Keratinocyte (primary cell): ENCODE data around the gene MYO7B. TPM values are rescaled to one million over a fixed set of nuclear protein-coding genes. Genes with fewer than 3 reads are reported as not detected.

Experiments used
- DNase-seq: peaks from one replicate; pipeline ENCODE4 v3.0.0-alpha.2; 2011; ENCODE audit warnings: low read depth, missing footprints, low spot score
- FAIRE-seq: peaks from 2 replicates; lab custom pipeline; 2011; peaks lifted over from hg19 to GRCh38; lab: Jason Lieb, UNC
- H2AFZ ChIP-seq: 2 replicates; pipeline ENCODE4 v1.6.0; 2012; ENCODE audit warnings: low read length, control low read depth, inconsistent platforms; ENCODE audit not compliant: control insufficient read depth
- H3K27ac ChIP-seq: 2 replicates; pipeline ENCODE4 v1.5.1; 2011; ENCODE audit warnings: low read length; ENCODE audit not compliant: control insufficient read depth, insufficient read depth
- H3K27me3 ChIP-seq: 3 replicates; pipeline ENCODE4 v1.6.0; 2011; ENCODE audit warnings: low read length; ENCODE audit not compliant: control insufficient read depth, insufficient read depth; ENCODE audit errors: extremely low read depth
- H3K36me3 ChIP-seq, 2 experiments: 2 replicates in 1 of 2; 3 replicates in 1 of 2; pipeline ENCODE4 v1.5.1; 2011; ENCODE audit warnings: low read length in 2 of 2, mild to moderate bottlenecking in 1 of 2; ENCODE audit not compliant: control insufficient read depth in 2 of 2, insufficient read depth in 2 of 2; ENCODE audit errors: extremely low read depth in 1 of 2
- H3K4me1 ChIP-seq: 3 replicates; pipeline ENCODE4 v1.5.1; 2011; ENCODE audit warnings: low read length; ENCODE audit not compliant: control insufficient read depth, insufficient read depth; ENCODE audit errors: extremely low read depth
- H3K4me2 ChIP-seq: 3 replicates; pipeline ENCODE4 v1.6.0; 2011; ENCODE audit warnings: low read depth, low read length; ENCODE audit not compliant: control insufficient read depth, insufficient read depth; ENCODE audit errors: extremely low read depth
- H3K4me3 ChIP-seq, 3 experiments: fragments of 200-600 bp in 1 of 3; sonication (generic) in 1 of 3; 2 replicates in 2 of 3; 3 replicates in 1 of 3; pipeline ENCODE4 v1.5.1; 2011 to 2016; ENCODE audit warnings: low read length in 3 of 3, mild to moderate bottlenecking in 3 of 3, control low read depth in 2 of 3, inconsistent platforms in 1 of 3, low read depth in 1 of 3, mixed read lengths in 1 of 3, mixed run types in 1 of 3, moderate library complexity in 1 of 3; ENCODE audit not compliant: control insufficient read depth in 2 of 3, insufficient read depth in 2 of 3; ENCODE audit errors: extremely low read depth in 1 of 3
- H3K79me2 ChIP-seq: 2 replicates; pipeline ENCODE4 v1.6.0; 2012; ENCODE audit warnings: low read length; ENCODE audit not compliant: control insufficient read depth, insufficient read depth
- H3K9ac ChIP-seq: 3 replicates; pipeline ENCODE4 v1.6.0; 2011; ENCODE audit warnings: low read length; ENCODE audit not compliant: control insufficient read depth, insufficient read depth; ENCODE audit errors: extremely low read depth
- H3K9me1 ChIP-seq: 3 replicates; pipeline ENCODE4 v1.6.0; 2011; ENCODE audit warnings: low read length; ENCODE audit not compliant: control insufficient read depth, insufficient read depth; ENCODE audit errors: extremely low read depth
- H3K9me3 ChIP-seq: 2 replicates; pipeline ENCODE4 v1.5.1; 2012; ENCODE audit warnings: low read depth, low read length; ENCODE audit not compliant: control insufficient read depth
- H4K20me1 ChIP-seq: 3 replicates; pipeline ENCODE4 v1.6.0; 2011; ENCODE audit warnings: low read length; ENCODE audit not compliant: control insufficient read depth, insufficient read depth; ENCODE audit errors: extremely low read depth
- EZH2 ChIP-seq: IDR thresholded peaks from one replicate; pipeline ENCODE4 v1.6.1; 2012; ENCODE audit warnings: inconsistent platforms, mild to moderate bottlenecking, low read length, moderate library complexity
- dilution Hi-C: fragments of 300-500 bp; cut with MboI; formaldehyde crosslinking; loops from one replicate; pipeline ENCODE4 v1.7.0; 2020; ENCODE audit warnings: low sequenced_read_pairs; ENCODE audit not compliant: extremely low pct_ligation_motif_present
- polyA plus RNA-seq, 5 experiments: library from polyadenylated mRNA; depleted of rRNA in 3 of 5; stranded (reverse) in 3 of 5; stranded (forward) in 1 of 5; unstranded in 1 of 5; fragments of >200 nt; gene quantifications; 1 replicate in 1 of 5; 2 replicates in 3 of 5; 3 replicates in 1 of 5; pipeline versions ENCODE4 v1.2.1 to v1.2.3, GENCODE V29; 2011 to 2012; ENCODE audit warnings: missing spikeins in 2 of 5, low read depth in 1 of 5, low replicate concordance in 1 of 5
- TF ChIP-seq, protein P1 (sequence below), 3 experiments: IDR thresholded peaks in 1 of 3; conservative IDR thresholded peaks in 1 of 3; optimal IDR thresholded peaks in 1 of 3; 2 replicates in 2 of 3; 3 replicates in 1 of 3; pipeline versions ENCODE3 to v1.5.1; 2011; ENCODE audit warnings: low read length in 3 of 3, mild to moderate bottlenecking in 3 of 3, moderate library complexity in 2 of 3, control low read depth in 1 of 3, inconsistent platforms in 1 of 3; ENCODE audit not compliant: insufficient read depth in 2 of 3; ENCODE audit errors: extremely low read depth in 1 of 3

The MYO7B gene
- polyA plus RNA-seq, 1 donor (not counting 4 experiments of a cell fraction or from before 2014, with no cell fraction given) = not detected

DNA sequence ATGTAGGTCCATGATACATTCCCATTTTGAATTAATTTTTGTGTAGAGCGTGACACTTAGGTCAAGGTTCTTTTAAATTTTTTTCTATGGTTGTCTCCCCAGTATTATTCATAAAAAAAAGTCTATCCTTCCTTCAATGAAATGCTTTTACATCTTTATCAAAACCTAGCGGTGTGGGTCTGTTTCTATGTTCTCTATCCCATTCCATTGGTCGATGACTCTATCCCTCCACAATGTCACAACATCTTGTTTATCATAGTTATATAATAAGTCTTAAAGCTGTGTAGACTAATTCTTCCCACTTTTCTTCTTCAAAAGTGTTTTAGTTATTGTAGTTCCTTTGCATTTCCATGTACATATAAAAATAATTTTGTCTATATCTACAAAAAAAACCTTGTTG is 63.2 kb downstream of the MYO7B start:
- H2AFZ ChIP-seq = no peak overlapping the region
- no peak overlapping the region for H3K27ac ChIP-seq
- H3K9ac ChIP-seq = no peak overlapping the region
- H3K4me3 ChIP-seq = no peak overlapping the region
- dilution Hi-C loops = loop anchor here (25.0 kb wide), 1 partner anchor 89 kb away; the partner anchor contains the start of gene LIMS2
- no peaks in the 10 kb centered on the region for H3K9me1 ChIP-seq
- H4K20me1 ChIP-seq = no peaks in the 10 kb centered on the region
- no peak overlapping the region for H3K4me2 ChIP-seq
- H3K4me1 ChIP-seq = no peaks in the 10 kb centered on the region
- no peaks in the 10 kb centered on the region for H3K27me3 ChIP-seq
- H3K9me3 ChIP-seq = no peaks in the 10 kb centered on the region
- FAIRE-seq (no peak), DNase-seq (no peak)
- no peaks in the 10 kb centered on the region for H3K36me3 ChIP-seq
- no peak for TF ChIP-seq EZH2
- TF ChIP-seq, protein P1, sequence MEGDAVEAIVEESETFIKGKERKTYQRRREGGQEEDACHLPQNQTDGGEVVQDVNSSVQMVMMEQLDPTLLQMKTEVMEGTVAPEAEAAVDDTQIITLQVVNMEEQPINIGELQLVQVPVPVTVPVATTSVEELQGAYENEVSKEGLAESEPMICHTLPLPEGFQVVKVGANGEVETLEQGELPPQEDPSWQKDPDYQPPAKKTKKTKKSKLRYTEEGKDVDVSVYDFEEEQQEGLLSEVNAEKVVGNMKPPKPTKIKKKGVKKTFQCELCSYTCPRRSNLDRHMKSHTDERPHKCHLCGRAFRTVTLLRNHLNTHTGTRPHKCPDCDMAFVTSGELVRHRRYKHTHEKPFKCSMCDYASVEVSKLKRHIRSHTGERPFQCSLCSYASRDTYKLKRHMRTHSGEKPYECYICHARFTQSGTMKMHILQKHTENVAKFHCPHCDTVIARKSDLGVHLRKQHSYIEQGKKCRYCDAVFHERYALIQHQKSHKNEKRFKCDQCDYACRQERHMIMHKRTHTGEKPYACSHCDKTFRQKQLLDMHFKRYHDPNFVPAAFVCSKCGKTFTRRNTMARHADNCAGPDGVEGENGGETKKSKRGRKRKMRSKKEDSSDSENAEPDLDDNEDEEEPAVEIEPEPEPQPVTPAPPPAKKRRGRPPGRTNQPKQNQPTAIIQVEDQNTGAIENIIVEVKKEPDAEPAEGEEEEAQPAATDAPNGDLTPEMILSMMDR (optimal IDR thresholded peaks at IDR 0.05 in 1 of 3, IDR thresholded peaks at IDR 0.05 in 1 of 3, conservative IDR thresholded peaks at IDR 0.05 in 1 of 3; ENCODE audit: extremely low read depth in 1 of 3, insufficient read depth in 2 of 3, low read length in 3 of 3) = no peak
- no peaks in the 10 kb centered on the region for H3K79me2 ChIP-seq

DNA sequence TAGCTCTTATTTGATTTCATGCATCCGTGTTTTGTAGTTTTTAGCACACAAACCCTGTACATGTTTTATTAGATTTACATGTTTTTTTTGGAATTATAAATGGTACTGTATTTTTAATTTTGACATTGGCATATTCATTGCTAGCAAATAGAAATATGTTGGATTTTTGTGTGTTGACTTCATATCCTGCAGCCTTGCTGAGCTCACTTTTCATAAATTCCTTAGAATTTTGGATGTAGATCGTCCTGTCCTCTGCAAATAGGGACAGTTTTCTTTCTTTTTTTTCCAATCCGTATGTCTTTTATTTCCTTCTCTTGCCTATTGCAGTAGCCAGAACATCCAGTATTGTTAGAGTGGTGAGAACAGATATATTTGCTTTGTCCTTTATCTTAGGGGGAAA is 63.7 kb downstream of the MYO7B start:
- H2AFZ ChIP-seq = no peak overlapping the region
- H3K9ac ChIP-seq = no peak overlapping the region
- no peaks in the 10 kb centered on the region for H4K20me1 ChIP-seq
- dilution Hi-C loops = loop anchor here (25.0 kb wide), 1 partner anchor 88 kb away; the partner anchor contains the start of gene LIMS2
- H3K4me3 ChIP-seq = no peak overlapping the region
- FAIRE-seq (no peak), DNase-seq (no peak)
- TF ChIP-seq, protein P1 (optimal IDR thresholded peaks at IDR 0.05 in 1 of 3, IDR thresholded peaks at IDR 0.05 in 1 of 3, conservative IDR thresholded peaks at IDR 0.05 in 1 of 3; ENCODE audit: extremely low read depth in 1 of 3, insufficient read depth in 2 of 3, low read length in 3 of 3) = no peak
- TF ChIP-seq EZH2 = no peak
- H3K4me1 ChIP-seq = no peaks in the 10 kb centered on the region
- H3K79me2 ChIP-seq = no peaks in the 10 kb centered on the region
- no peak overlapping the region for H3K27ac ChIP-seq
- no peaks in the 10 kb centered on the region for H3K36me3 ChIP-seq
- H3K4me2 ChIP-seq = no peak overlapping the region
- no peaks in the 10 kb centered on the region for H3K9me1 ChIP-seq
- no peaks in the 10 kb centered on the region for H3K9me3 ChIP-seq
- no peaks in the 10 kb centered on the region for H3K27me3 ChIP-seq
